Transverse colon (tissue), 4 donors: ENCODE data around the gene NUDT21.

Experiments
- POLR2AphosphoS5 ChIP-seq, 3 donors: sonication (generic); formaldehyde crosslinking; IDR thresholded peaks; one replicate each; pipeline ENCODE4 v1.6.1; 2016; ENCODE audit warnings: antibody characterized with exemption in 3 of 3
- TF ChIP-seq, protein P1 (sequence below), 5 experiments: fragments of 200-600 bp in 3 of 5; fragments of 450-650 bp in 2 of 5; sonication (generic) in 3 of 5; IDR thresholded peaks; 1 replicate in 2 of 5; 2 replicates in 3 of 5; pipeline ENCODE4 v1.5.1; 2016 to 2017; ENCODE audit warnings: antibody characterized with exemption in 5 of 5, inconsistent platforms in 3 of 5, mild to moderate bottlenecking in 2 of 5, moderate library complexity in 1 of 5

DNA sequence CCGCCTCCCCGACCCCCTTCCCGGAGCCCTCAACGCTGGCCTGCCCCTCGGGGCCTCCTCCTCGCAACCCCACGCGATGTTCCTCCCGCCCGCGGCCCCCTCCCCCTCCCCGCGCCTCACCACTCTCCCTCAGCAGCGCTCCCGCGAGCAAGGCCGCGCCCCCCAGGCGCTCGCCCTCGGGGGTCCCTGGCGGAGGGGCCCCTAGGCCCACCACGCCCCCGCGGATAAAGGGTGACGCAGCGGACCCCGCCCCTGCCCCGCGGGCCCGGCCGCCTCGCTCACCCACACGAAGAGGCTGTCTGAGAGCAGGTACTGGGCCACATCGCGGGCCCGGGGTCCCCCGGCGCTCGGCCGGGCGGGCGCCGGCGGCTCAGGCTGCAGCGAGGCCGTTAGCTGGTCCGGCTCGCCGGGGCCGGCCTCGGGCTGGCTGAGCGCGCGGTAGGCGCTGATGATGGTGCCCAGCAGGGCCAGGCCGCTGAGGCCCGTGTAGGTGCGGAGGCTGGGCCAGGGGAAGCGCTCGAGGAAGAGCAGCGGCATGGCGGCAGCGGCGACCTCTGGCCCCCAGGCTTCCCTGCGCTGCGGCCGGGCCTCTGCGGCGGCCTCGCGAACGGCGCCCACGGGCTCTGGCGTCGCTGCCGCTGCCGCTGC, 26.2 kb downstream of the NUDT21 start:
- TF ChIP-seq POLR2AphosphoS5 (IDR thresholded peaks at IDR 0.05): no peak
- TF ChIP-seq, protein P1, sequence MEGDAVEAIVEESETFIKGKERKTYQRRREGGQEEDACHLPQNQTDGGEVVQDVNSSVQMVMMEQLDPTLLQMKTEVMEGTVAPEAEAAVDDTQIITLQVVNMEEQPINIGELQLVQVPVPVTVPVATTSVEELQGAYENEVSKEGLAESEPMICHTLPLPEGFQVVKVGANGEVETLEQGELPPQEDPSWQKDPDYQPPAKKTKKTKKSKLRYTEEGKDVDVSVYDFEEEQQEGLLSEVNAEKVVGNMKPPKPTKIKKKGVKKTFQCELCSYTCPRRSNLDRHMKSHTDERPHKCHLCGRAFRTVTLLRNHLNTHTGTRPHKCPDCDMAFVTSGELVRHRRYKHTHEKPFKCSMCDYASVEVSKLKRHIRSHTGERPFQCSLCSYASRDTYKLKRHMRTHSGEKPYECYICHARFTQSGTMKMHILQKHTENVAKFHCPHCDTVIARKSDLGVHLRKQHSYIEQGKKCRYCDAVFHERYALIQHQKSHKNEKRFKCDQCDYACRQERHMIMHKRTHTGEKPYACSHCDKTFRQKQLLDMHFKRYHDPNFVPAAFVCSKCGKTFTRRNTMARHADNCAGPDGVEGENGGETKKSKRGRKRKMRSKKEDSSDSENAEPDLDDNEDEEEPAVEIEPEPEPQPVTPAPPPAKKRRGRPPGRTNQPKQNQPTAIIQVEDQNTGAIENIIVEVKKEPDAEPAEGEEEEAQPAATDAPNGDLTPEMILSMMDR (IDR thresholded peaks at IDR 0.05): no peak
